ENCODE data around the gene PON1. TPM values are rescaled to one million over a fixed set of nuclear protein-coding genes. Genes with fewer than 3 reads are reported as not detected.

Gene PON1
- total RNA-seq, 1 donor from 2014 or later, result 0.10 TPM

- no peak for DNase-seq
Observed at GRCh38 chr7:95317546-95317945, 6.8 kb downstream of the PON1 start.

DNA sequence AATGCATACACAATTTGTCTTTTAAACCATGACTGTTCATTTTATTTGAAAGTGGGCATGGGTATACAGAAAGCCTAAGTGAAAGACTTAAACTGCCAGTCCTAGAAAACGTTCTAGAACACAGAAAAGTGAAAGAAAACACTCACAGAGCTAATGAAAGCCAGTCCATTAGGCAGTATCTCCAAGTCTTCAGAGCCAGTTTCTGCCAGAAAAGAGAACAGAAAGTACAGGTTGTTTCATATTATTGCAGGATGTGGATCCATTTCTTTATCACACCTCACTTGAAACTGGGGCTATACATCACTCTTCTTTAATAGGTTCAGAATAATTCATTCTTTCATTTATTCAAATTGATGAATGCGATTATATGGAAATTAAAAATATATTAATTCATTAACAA lies 7.7 kb downstream of the PON1 start:
- no peak for DNase-seq

GRCh38 chr7:95312561-95312960 lies 11.8 kb downstream of the PON1 start:
- DNase-seq, result no peak

- DNase-seq, result no peak
Observed at GRCh38 chr7:95311389-95311788, 12.9 kb downstream of the PON1 start.

DNA sequence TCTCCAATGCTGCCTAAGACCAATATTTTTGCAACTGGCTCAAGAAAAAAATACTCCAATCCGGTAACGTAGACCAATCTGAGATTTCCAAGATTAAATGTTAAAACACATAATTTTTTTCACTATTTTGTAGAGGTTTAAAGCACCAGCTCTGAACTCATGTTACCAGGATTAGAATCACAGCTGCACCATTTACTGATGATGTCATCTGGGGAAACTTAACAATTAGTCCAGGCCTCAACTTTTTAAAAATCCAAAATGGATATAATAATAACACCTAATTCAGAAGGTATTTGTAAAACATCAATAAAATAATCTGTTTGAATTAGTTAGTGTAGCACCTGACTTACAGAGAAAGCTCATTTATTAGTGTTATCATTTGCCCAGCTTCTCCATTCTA lies 14.4 kb downstream of the PON1 start:
- DNase-seq, result no peak

DNA sequence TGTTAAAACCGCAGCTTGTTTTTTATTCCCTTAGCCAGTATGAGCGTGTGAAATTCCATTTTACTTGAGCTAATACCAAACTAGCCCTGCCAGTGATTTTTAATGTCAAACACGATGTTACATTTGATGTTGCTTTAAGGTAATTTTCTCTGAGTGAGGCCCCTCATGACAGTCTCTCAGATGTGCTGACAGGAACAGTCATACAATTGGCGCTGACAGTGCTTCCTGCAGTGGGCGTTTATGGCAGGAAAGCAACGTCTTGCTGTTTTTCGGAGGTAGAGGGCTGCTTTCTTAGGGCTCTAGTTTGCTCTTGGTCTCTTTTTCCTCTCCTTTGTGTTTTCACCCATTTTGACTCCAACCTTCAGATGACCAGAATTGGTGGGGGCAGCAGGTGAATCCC lies 19.3 kb downstream of the PON1 start:
- DNase-seq, result no peak

- DNase-seq, result no peak
Observed at GRCh38 chr7:95303013-95303905, 21.1 kb downstream of the PON1 start.

DNA sequence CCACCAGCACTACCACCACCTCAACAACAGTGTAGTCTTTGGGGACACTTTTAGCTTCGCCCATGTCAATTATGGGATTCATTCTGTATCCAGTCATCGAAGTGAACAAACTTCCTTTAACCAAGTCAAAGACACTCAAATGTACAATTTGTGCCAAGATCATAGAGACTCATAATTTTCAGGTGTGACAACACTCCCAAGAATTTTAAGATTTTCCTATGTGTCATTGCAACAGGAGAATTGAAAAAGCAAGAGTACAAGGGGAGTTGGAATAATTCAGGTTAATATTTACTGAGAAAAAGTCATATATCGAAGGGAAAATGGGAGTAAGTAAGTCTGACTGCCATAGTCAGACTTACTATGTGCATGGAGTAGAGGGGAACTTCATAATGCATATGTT lies 26.2 kb downstream of the PON1 start:
- DNase-seq, result no peak

DNA sequence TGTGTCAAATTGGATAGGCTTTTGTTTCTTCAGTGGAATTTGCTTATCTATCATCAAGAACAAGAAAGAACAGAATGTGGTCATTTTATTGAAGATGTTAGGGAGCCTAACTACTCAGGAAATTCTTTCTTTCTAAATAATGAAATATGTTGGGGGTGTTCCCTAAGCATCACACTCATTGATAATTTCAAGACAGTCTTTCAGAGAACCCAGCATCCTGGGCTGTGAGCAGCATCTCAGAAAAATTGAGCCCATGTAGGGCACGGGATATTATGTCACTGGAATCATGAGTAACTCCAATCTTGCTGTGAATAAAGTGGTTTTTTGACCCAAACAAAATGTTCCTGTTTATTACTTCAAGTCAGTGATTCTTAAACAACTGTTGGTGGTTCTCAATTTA lies 27.3 kb downstream of the PON1 start:
- no peak for DNase-seq

DNA sequence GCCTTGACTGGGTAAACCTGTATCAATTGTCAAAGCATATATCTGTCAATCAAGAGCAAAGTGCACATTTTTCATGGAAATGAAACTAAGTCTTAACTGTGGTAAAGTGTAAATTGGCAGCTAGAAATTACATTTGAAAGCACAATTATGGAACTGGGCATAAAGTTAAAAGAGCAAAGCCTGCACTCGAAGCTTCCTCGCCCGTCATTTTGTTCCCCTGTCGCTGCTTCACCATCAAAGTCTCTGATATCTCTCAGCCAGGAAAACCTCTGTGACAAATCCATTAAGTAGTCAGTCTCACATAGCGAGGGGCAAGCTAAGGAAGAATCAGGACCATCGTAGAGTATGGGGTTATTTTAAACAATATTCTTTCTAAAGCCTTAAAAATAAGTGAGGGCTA lies 27.9 kb downstream of the PON1 start:
- DNase-seq, result no peak

DNA sequence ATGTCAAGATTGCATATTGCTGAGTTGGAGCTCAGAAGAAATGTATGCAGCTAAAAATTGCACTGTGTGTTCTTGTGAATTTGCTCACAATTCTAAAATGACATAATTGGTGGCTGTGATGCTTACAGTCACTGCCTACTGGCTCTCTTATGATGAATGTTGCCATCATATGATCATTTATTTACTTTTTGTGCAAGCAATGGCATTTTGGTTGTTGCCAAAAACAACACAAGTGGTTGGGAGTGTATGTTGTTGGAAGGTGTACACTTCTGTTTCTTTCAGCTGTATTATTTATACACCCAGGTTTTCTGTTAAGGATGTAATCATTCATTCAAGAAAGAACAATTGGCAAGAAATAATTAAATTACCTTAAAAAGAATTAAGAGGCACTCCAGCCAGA lies 28.9 kb downstream of the PON1 start:
- no peak for DNase-seq

DNA sequence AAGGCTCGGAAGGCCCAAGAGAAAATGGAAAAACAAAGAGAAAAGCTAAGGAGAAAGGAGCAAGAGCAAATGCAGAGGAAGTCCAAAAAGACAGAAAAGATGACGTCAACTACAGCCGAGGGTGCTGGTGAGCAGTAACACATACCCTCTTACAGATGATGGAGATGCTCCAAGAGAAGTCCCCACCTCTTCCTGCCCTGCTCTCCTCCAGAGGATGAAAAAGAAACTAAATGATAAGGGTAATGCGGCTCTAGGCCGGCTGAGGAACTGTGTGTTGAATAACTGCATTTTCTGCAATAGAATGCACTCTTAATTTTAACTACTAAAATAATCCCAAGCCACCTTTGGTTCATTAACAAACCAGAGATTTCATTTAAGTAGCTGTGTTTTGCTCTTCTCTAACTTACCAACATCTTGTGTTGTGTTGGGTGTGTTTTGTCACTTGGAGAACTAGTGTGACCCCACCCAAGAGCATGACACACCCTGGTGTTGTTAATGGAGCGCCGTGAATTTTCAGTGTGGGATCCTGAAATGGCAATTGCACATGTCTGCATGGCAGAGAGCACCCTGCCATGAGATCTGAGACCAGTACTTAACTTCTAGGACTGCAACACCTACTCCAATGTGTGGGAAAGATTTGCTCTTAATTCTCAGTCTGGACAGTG lies 34.0 kb downstream of the PON1 start:
- no peak for DNase-seq

DNA sequence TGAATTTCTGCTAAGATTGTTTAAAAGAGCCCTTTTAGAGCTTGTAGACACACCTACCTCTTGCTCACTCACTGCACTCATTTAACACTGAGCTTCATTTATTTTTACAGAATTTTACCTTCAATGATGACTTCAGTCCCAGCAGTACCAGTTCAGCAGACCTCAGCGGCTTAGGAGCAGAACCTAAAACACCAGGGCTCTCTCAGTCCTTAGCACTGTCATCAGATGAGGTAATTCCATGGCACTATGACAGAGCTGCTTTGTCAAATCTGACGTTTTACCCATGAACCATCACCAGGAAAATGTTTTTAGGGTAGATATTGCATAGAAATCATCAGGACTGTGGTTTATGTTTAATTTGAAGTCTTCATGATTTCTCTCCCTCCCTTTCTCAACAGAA lies 38.2 kb downstream of the PON1 start:
- DNase-seq, result no peak

GRCh38 chr7:95279417-95279816 lies 44.9 kb downstream of the PON1 start:
- DNase-seq, result no peak

GRCh38 chr7:95276114-95276513 lies 48.2 kb downstream of the PON1 start:
- no peak for DNase-seq

DNA sequence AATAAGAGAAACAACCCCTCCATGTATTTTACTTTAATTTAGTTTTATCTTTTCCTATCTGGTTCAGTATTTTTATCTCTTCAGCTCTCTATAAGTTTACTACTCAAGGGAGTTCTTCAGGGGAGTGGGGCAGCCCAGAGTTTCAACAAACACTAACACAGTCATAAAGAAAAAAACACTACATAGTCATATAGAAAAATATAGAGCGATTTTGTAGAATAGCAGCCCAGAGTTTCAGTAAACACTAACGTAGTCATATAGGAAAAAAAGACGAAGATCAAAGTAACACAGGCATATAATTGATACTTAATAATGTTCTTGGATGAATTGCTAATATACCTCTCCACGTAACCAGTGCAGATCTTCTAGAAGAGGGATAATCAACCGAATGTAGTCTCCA lies 54.7 kb downstream of the PON1 start:
- no peak for DNase-seq

GRCh38 chr7:95267754-95268153 lies 56.6 kb downstream of the PON1 start:
- no peak for DNase-seq

DNA sequence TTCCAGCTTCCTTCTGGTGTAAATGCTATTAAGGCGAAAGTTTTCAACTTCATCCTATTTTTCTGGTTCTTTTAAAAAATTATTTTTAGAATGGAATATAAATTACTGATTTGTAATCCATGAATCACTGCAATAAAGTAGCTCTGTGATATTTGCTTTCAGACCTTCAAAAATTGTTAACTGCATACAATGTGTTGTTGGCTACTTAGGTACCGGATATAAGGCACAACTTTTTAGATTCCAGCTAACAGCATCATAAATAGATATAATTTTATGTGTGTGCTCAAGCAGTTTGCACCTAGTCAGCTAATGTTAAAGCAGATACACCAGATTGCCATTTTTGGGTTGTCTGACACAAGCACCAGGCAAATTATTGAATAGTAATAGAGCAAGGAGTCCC lies 58.7 kb downstream of the PON1 start:
- no peak for DNase-seq

DNA sequence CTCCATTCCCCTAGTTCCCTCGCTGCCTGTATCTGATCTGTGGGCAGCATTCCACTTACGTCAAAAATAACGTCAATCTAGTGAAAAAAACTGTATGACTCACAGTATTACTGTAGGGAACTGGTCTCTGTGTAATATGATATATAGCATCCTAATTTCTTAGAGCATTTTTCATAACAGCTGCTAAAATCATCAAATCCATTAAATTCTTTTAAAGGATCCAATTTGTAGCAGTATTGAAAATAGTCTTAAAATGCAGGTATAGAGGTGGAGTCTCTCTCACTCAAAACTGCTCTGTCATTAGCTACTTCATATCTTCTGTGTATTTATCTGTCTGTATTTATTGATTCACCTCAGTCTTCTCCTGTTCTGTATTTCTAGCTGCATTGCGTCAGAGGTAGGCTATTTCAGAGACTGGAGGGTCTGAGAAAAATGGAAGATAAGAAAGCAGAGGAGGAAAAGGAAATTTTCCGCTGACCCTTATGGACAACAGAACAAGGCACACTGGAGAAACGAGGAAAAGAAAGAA lies 59.9 kb downstream of the PON1 start:
- DNase-seq, result no peak

GRCh38 chr7:95263785-95264362 lies 60.5 kb downstream of the PON1 start:
- DNase-seq, result no peak

- DNase-seq, result no peak
Observed at GRCh38 chr7:95262875-95263274, 61.5 kb downstream of the PON1 start.

GRCh38 chr7:95261895-95262415 lies 62.4 kb downstream of the PON1 start:
- no peak for DNase-seq

GRCh38 chr7:95255691-95256090 lies 68.6 kb downstream of the PON1 start:
- DNase-seq, result no peak

Data from skin of body (tissue), 2 donors.